ENCODE measurements around the gene KMT2C. TPM values are rescaled to one million over a fixed set of nuclear protein-coding genes. Genes with fewer than 3 reads are reported as not detected.

Gene KMT2C
- total and polyA plus RNA-seq, 2 of the 13 experiments (the other 11 are each of a cell fraction or from before 2014, with no cell fraction given) = 7.1 to 14.4 TPM

- ATAC-seq = no peak
Observed at GRCh38 chr7:152203095-152203494, 232.7 kb downstream of the KMT2C start.

GRCh38 chr7:152202056-152202455 is 233.7 kb downstream of the KMT2C start:
- FAIRE-seq (no peak), ATAC-seq (no peak), DNase-seq (ENCODE audit: low spot score) (no peak)
- no peaks in the 10 kb centered on the region for H3K9me3 ChIP-seq (ENCODE audit: low read length)
- 94% methylated on average over 3 of the region's 3 CpGs for WGBS (ENCODE audit: low lambda C conversion rate)
- no peaks in the 10 kb centered on the region; the same call in 1 of the 2 replicates for H3K4me1 ChIP-seq (ENCODE audit: insufficient read depth, low read length)
- H3K36me3 ChIP-seq (replicated peaks in 1 of 2; ENCODE audit: control insufficient read depth in 1 of 2, insufficient read depth in 2 of 2, low read length in 2 of 2) = peaks cover 0 to 30% of the 10 kb centered on the region in 2 experiments; a peak in 2 of 5 replicates
- intact Hi-C loops (cut with micrococcal nuclease; ENCODE audit: unreplicated experiment) = no loop called here
- H3K27me3 ChIP-seq (ENCODE audit: control insufficient read depth in 1 of 2, insufficient read depth in 2 of 2, low read length in 2 of 2) = no peaks in the 10 kb centered on the region
- no peak overlapping the region for H3K4me2 ChIP-seq (ENCODE audit: low read depth, low read length)
- H3K79me2 ChIP-seq (ENCODE audit: insufficient read depth, low read length) = no peaks in the 10 kb centered on the region
- in situ Hi-C loops (cut with HindIII; ENCODE audit: extremely low pct_ligation_motif_present, low pct_unique_long_range_greater_than_20kb) = no loop called here
- no peak overlapping the region for H2AFZ ChIP-seq (ENCODE audit: low read length)
- H4K20me1 ChIP-seq (ENCODE audit: insufficient read depth, low read length) = no peaks in the 10 kb centered on the region; the same call in 1 of the 2 replicates
- no peak overlapping the region for H3K27ac ChIP-seq (ENCODE audit: extremely low read length, insufficient read depth, low read length)
- ChIA-PET POLR2A (no interaction called here), CTCF (ENCODE audit: low intra/inter-chr PET ratio, low total read pairs) (no interaction called here)
- no TSS peak for BruUV-seq (replicated peaks)
- H3K4me3 ChIP-seq (replicated peaks in 1 of 3; ENCODE audit: insufficient read depth in 1 of 3, low read depth in 2 of 3, low read length in 3 of 3) = no peak overlapping the region
- no peak overlapping the region for H3K9ac ChIP-seq (ENCODE audit: insufficient read depth, low read depth, low read length)
- TF ChIP-seq JUN (CRISPR knock-in tag; IDR thresholded peaks at IDR 0.05) (no peak), ERF (CRISPR knock-in tag; IDR thresholded peaks at IDR 0.05) (no peak), KAT7 (CRISPR knock-in tag; IDR thresholded peaks at IDR 0.05; ENCODE audit: borderline replicate concordance) (no peak), MXD4 (CRISPR knock-in tag; IDR thresholded peaks at IDR 0.05) (no peak), ARNT2 (CRISPR knock-in tag; IDR thresholded peaks at IDR 0.05; ENCODE audit: low read depth) (no peak), YEATS4 (CRISPR knock-in tag; IDR thresholded peaks at IDR 0.05; ENCODE audit: borderline replicate concordance) (no peak), ZNF839 (CRISPR knock-in tag; IDR thresholded peaks at IDR 0.05; ENCODE audit: borderline replicate concordance) (no peak), ZNF782 (CRISPR knock-in tag; IDR thresholded peaks at IDR 0.05; ENCODE audit: borderline replicate concordance) (no peak)

More at GRCh38 chr7:152203095-152203494, 232.7 kb downstream of the KMT2C start:
- no peak overlapping the region for H3K4me2 ChIP-seq (ENCODE audit: low read depth, low read length)
- DNase-seq (ENCODE audit: low spot score) (no peak), FAIRE-seq (no peak)
- 93% methylated on average over 3 of the region's 3 CpGs for WGBS (ENCODE audit: low lambda C conversion rate)
- in situ Hi-C loops (cut with HindIII; ENCODE audit: extremely low pct_ligation_motif_present, low pct_unique_long_range_greater_than_20kb) (no loop called here), intact Hi-C loops (cut with micrococcal nuclease; ENCODE audit: unreplicated experiment) (no loop called here)
- H3K4me3 ChIP-seq (replicated peaks in 1 of 3; ENCODE audit: insufficient read depth in 1 of 3, low read depth in 2 of 3, low read length in 3 of 3) = no peak overlapping the region
- H3K9ac ChIP-seq (ENCODE audit: insufficient read depth, low read depth, low read length) = no peak overlapping the region
- H3K27ac ChIP-seq (ENCODE audit: extremely low read length, insufficient read depth, low read length) = no peak overlapping the region
- no peaks in the 10 kb centered on the region for H3K27me3 ChIP-seq (ENCODE audit: control insufficient read depth in 1 of 2, insufficient read depth in 2 of 2, low read length in 2 of 2)
- BruUV-seq (replicated peaks) = no TSS peak
- no peaks in the 10 kb centered on the region for H3K79me2 ChIP-seq (ENCODE audit: insufficient read depth, low read length)
- ChIA-PET CTCF (ENCODE audit: low intra/inter-chr PET ratio, low total read pairs) (no interaction called here), POLR2A (no interaction called here)
- TF ChIP-seq CREB1 (IDR thresholded peaks at IDR 0.05) (no peak), CREB1 (CRISPR knock-in tag; IDR thresholded peaks at IDR 0.05) (no peak), SSRP1 (CRISPR knock-in tag; IDR thresholded peaks at IDR 0.05) (no peak), TCF7 (IDR thresholded peaks at IDR 0.05; ENCODE audit: low read depth) (no peak), MBNL3 (CRISPR knock-in tag; conservative IDR thresholded peaks at IDR 0.05) (no peak), ZBTB7A (CRISPR knock-in tag; IDR thresholded peaks at IDR 0.05) (no peak), ZNF782 (CRISPR knock-in tag; IDR thresholded peaks at IDR 0.05; ENCODE audit: borderline replicate concordance) (no peak), ZNF616 (CRISPR knock-in tag; IDR thresholded peaks at IDR 0.05; ENCODE audit: low read depth) (no peak), MED1 (CRISPR knock-in tag; IDR thresholded peaks at IDR 0.05) (no peak), ZNF124 (CRISPR knock-in tag; IDR thresholded peaks at IDR 0.05) (no peak), TRIM24 (CRISPR knock-in tag; IDR thresholded peaks at IDR 0.05) (no peak)
- TF ChIP-seq, protein P1, sequence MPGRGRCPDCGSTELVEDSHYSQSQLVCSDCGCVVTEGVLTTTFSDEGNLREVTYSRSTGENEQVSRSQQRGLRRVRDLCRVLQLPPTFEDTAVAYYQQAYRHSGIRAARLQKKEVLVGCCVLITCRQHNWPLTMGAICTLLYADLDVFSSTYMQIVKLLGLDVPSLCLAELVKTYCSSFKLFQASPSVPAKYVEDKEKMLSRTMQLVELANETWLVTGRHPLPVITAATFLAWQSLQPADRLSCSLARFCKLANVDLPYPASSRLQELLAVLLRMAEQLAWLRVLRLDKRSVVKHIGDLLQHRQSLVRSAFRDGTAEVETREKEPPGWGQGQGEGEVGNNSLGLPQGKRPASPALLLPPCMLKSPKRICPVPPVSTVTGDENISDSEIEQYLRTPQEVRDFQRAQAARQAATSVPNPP (CRISPR knock-in tag; IDR thresholded peaks at IDR 0.05) = no peak
- H4K20me1 ChIP-seq (ENCODE audit: insufficient read depth, low read length) = no peaks in the 10 kb centered on the region; the same call in 1 of the 2 replicates
- no peaks in the 10 kb centered on the region for H3K9me3 ChIP-seq (ENCODE audit: low read length)
- peaks cover 0 to 30% of the 10 kb centered on the region in 2 experiments; a peak in 2 of 5 replicates for H3K36me3 ChIP-seq (replicated peaks in 1 of 2; ENCODE audit: control insufficient read depth in 1 of 2, insufficient read depth in 2 of 2, low read length in 2 of 2)
- no peaks in the 10 kb centered on the region; the same call in 1 of the 2 replicates for H3K4me1 ChIP-seq (ENCODE audit: insufficient read depth, low read length)
- no peak overlapping the region for H2AFZ ChIP-seq (ENCODE audit: low read length)
